Hepatic stellate cell (primary cell): Measurements from ENCODE around the gene PCNX3.
"Not testable (repeated sequence)": the region's sequence is repeated elsewhere in the genome, so short reads cannot be mapped to it uniquely, and the experiment has no call there.

ENCODE experiments used
- DNase-seq: peaks from one replicate; pipeline ENCODE4 v3.0.0; 2011; ENCODE audit warnings: low spot score

PCNX3 gene

GRCh38 chr11:65655570-65656332 lies 40.2 kb downstream of the PCNX3 start:
- no peak for DNase-seq

GRCh38 chr11:65657426-65657825 lies 41.9 kb downstream of the PCNX3 start:
- no peak for DNase-seq

GRCh38 chr11:65658174-65659021 lies 42.8 kb downstream of the PCNX3 start:
- DNase-seq, result no peak

GRCh38 chr11:65660038-65660437 lies 44.5 kb downstream of the PCNX3 start:
- no peak for DNase-seq

- not testable (repeated sequence) for DNase-seq
Measured at GRCh38 chr11:65660908-65661307, 45.3 kb downstream of the PCNX3 start.

- no peak for DNase-seq
Measured at GRCh38 chr11:65661599-65662246, 46.1 kb downstream of the PCNX3 start.

GRCh38 chr11:65662247-65662798 lies 46.7 kb downstream of the PCNX3 start:
- no peak for DNase-seq

- DNase-seq, result peak; percentile 92
Measured at GRCh38 chr11:65662799-65663638, 47.4 kb downstream of the PCNX3 start, which contains the start of gene RELA. RELA (minus strand) TSS chr11:65662916; CDS start chr11:65662832, 84 bp downstream.

GRCh38 chr11:65663639-65664200 lies 48.1 kb downstream of the PCNX3 start:
- peak; percentile 63 for DNase-seq

GRCh38 chr11:65672180-65672860 lies 56.7 kb downstream of the PCNX3 start:
- DNase-seq, result no peak

- no peak for DNase-seq
Measured at GRCh38 chr11:65672982-65673381, 57.4 kb downstream of the PCNX3 start.

- no peak for DNase-seq
Measured at GRCh38 chr11:65680192-65680743, 64.7 kb downstream of the PCNX3 start.

- not testable (repeated sequence) for DNase-seq
Measured at GRCh38 chr11:65683480-65683879, 67.9 kb downstream of the PCNX3 start.

GRCh38 chr11:65685981-65686380 lies 70.4 kb downstream of the PCNX3 start:
- DNase-seq, result no peak
